ENCODE measurements around the gene ARSA. TPM values are rescaled to one million over a fixed set of nuclear protein-coding genes. Genes with fewer than 3 reads are reported as not detected.

Gene ARSA
- total RNA-seq, 2 experiments from 2014 or later, result 49.6 to 68.2 TPM

Other genes starting within 250 kb of the ARSA start
- 100 to 1,000 TPM; 192 to 207 TPM for gene SBF1, start 153.1 kb downstream of the ARSA start, total RNA-seq
- 1 to 10 TPM; 4.7 to 5.3 TPM for gene ADM2, start 146.6 kb downstream of the ARSA start, total RNA-seq
- gene MIOX, start 141.3 kb downstream of the ARSA start, total RNA-seq, result under 1 TPM; 0.23 to 0.61 TPM
- gene LMF2, start 120.5 kb downstream of the ARSA start, total RNA-seq, result 100 to 1,000 TPM in 1 of 2 experiments, 10 to 100 TPM in 1; 98.6 to 138 TPM
- gene NCAPH2, start 119.9 kb downstream of the ARSA start, total RNA-seq, result 100 to 1,000 TPM; 136 to 181 TPM
- gene SCO2, start 102.6 kb downstream of the ARSA start, total RNA-seq, result 10 to 100 TPM in 1 of 2 experiments, 1 to 10 TPM in 1; 9.1 to 11.6 TPM
- gene TYMP, start 98.1 kb downstream of the ARSA start, total RNA-seq, result 100 to 1,000 TPM in 1 of 2 experiments, 10 to 100 TPM in 1; 93.1 to 108 TPM
- gene KLHDC7B, start 82.3 kb downstream of the ARSA start, total RNA-seq, result 10 to 100 TPM; 10.2 to 12.0 TPM
- under 1 TPM; 0.76 to 0.96 TPM for gene SYCE3, start 65.2 kb downstream of the ARSA start, total RNA-seq
- gene CPT1B, start 49.7 kb downstream of the ARSA start, total RNA-seq, result 10 to 100 TPM; 80.1 to 87.6 TPM
- gene CHKB, start 45.3 kb downstream of the ARSA start, total RNA-seq, result 100 to 1,000 TPM in 1 of 2 experiments, 10 to 100 TPM in 1; 97.2 to 118 TPM
- under 1 TPM; 0.19 to 0.29 TPM for gene MAPK8IP2, start 27.4 kb downstream of the ARSA start, total RNA-seq
- under 1 TPM in 1 of 2 experiments, not detected in 1; 0.05 TPM for gene SHANK3, start 44.7 kb upstream of the ARSA start, total RNA-seq
- not detected for gene ACR, start 110.1 kb upstream of the ARSA start, total RNA-seq
- gene RABL2B, start 155.5 kb upstream of the ARSA start, total RNA-seq, result 10 to 100 TPM; 21.9 to 26.6 TPM

All from activated CD8-positive, alpha-beta memory T cell treated with anti-CD3 and anti-CD28 coated beads, Interleukin-2, amount 10 ng/mL, durations not matched to agents 7 days and 5 days (primary cell).